NAMALWA (cell line): Measurements from ENCODE around the gene STIM1.
"Not testable (repeated sequence)": the region's sequence is repeated elsewhere in the genome, so short reads cannot be mapped to it uniquely, and the experiment has no call there.

Experiments used
- DNase-seq: peaks from one replicate; pipeline ENCODE4 v3.0.0-alpha.2; 2015; ENCODE audit warnings: low spot score

STIM1 gene

DNA sequence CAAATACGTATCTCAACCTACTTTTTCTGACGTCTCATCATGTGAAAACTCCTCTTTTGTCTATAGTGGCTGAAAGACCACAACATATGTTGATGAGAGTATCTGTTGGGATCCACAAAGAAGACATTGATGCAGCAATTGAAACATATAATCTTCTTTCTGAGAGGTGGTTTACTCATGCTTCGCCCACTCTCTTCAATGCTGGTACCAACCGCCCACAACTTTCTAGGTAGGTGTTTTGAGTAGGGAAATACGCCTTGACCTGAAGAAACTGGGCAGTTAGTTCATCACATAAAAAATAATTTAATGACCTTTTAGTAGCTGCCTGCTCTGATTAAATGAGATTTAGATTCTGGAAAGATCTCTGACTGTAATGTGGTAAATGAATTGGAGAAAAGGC is 256.4 kb downstream of the STIM1 start:
- DNase-seq, result no peak

DNA sequence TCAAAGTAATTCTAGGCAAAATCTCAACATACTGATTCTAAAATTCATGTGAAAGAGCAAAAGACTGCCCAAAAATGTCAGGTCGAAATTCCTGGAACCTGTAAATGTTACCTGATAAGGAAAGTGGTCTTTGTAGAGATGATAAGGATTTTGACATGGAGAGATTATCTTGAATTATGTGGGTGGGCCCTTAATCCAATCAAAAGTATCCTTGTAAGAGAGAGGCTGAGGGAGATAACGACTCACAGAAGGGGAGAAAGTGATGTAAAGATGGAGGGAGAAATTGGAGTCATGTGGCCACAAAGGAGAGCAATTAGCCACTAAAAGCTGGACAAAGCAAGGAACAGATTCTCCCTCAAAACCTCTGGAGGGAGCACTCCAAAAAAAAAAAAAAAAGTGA is 259.7 kb downstream of the STIM1 start:
- no peak for DNase-seq

DNA sequence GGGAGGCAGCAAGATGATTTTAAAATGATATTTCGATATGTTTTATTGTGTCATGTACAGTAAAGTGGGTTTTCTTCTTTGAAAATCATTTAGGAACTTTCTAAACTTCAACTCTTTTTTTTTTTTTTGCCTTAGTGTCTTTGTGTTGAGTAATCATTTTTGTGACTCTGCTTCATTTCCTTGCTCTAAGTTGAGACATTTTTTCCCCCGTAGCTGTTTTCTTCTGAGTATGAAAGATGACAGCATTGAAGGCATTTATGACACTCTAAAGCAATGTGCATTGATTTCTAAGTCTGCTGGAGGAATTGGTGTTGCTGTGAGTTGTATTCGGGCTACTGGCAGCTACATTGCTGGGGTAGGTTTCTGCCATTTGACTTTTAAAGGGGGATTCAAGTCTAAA is 262.6 kb downstream of the STIM1 start:
- DNase-seq, result no peak

DNA sequence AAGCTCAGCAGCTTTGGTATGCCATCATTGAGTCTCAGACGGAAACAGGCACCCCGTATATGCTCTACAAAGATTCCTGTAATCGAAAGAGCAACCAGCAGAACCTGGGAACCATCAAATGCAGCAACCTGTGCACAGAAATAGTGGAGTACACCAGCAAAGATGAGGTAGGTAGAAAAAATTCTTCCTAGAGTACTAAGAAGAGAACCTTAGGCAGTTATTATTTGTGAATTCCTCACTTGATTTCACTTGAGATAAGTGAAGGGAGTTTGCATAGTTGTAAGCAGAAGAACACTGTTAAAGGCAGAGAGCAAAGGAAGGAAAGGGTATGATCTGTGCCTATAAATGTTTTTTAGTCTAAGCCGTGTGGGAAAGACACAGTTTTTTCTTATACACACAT is 267.8 kb downstream of the STIM1 start:
- no peak for DNase-seq

DNA sequence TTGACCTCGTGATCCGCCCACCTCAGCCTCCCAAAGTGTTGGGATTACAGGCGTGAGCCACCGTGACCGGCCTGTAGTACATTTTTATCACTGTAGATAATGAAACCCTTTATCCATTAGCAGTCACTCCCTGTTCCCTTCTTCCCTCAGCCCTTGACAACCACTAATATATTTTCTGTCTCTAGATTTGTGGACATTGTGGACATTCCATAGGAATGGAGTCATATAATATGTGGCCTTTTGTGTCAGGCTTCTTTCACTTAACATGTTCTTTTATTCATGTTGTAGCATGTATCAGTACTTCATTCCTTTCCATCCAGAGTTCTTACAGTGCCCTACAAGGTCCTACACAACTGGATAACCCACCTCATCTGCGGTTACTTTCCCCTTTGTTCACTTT is 269.7 kb downstream of the STIM1 start:
- no peak for DNase-seq

DNA sequence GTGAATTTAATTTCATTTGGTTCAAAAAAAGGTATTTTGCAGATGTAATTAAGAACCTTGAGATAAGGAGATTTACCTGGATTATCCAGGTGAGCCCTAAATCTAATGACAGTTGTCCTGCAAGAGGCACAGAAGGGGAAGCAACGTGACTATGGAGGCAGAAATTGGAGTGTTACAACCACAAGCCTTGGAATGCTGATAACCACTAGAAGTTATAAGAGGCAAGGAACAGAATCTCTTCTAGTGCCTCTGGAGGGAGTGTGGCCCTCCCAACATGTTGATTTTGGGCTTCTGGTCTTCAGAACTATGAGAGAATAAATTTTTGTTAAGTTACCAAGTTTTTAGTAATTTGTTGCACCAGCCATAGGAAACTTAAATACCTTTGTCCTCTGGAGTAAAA is 271.9 kb downstream of the STIM1 start:
- DNase-seq, result no peak

DNA sequence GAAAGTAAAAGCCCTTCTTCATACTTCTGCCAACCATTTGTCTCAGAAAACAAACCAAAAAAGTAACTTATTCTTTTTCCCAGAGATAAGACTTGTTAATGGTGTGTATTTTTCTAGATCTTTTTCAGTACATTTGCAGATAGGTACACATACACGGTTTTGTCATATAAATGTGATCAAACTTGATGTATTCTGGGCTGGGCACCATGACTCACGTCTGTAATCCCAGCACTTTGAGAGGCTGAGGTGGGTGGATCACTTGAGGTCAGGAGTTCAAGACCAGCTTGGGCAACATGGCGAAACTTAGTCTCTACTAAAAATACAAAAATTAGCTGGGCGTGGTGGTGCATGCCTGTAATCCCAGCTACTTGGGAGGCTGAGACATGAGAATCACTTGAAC is 274.8 kb downstream of the STIM1 start:
- not testable (repeated sequence) for DNase-seq

DNA sequence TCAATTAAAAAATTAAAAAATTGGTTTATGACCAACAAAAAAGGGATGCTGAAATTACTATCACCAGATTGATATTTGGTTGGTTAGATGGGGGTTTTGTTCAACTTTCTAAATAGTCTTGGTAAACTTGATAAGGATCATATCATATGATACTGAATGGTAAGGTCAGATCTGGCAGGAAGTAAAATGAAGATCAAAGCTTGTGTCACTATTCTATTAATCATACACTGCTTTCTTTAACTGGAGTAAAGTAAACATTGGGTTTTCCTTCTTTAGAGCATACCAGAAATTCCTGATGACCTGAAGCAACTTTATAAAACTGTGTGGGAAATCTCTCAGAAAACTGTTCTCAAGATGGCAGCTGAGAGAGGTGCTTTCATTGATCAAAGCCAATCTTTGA is 279.3 kb downstream of the STIM1 start:
- no peak for DNase-seq

DNA sequence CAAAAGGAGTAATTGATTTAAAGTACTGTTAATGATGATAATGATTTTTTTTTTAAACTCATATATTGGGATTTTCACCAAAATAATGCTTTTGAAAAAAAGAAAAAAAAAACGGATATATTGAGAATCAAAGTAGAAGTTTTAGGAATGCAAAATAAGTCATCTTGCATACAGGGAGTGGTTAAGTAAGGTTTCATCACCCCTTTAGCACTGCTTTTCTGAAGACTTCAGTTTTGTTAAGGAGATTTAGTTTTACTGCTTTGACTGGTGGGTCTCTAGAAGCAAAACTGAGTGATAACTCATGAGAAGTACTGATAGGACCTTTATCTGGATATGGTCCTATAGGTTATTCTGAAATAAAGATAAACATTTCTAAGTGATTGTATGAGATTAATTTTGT is 283.0 kb downstream of the STIM1 start:
- DNase-seq, result no peak

DNA sequence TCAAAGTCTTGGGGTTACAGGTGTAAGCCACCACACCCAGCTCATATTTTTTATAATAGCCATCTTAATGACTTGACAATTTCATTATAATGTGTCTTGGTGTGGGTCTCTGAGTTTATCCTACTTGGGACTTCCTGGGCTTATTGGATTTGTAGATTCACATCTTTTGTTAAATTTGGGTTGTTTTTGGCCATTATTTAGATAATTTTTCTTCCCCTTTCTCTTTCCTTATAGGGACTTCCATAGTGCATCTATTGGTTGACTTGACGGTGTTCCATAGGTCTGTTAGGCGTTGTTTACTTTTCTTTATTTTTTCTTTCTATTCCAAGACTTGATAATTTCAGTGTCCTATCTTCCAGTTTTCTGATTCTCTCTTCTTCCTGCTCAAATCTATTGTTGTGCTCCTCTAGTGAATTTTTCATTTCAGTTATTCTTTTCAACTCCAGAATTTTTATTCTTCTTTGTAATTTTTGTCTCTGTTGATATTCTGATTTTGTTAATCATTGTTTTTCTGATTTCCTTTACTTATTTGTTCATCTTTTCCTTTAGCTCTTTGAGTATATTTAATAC is 284.7 kb downstream of the STIM1 start:
- no peak for DNase-seq
